HepG2 (cell line): ENCODE results near the gene TAF12. TPM values are rescaled to one million over a fixed set of nuclear protein-coding genes. Genes with fewer than 3 reads are reported as not detected.
A peak's percentile ranks its signal among the peaks of the same experiment; 100 is the strongest.

Experiments used
- ARNT ChIP-seq: fragments of 450-650 bp; IDR thresholded peaks from 2 replicates; pipeline ENCODE4 v1.6.1; 2017
- EP300 ChIP-seq, 3 experiments: sonication (generic) in 1 of 3; formaldehyde crosslinking in 1 of 3; IDR thresholded peaks; 2 replicates each; pipeline versions ENCODE4 v1.5.1 to v1.6.1; 2011 to 2020; ENCODE audit warnings: low read depth in 2 of 3, low read length in 2 of 3, borderline replicate concordance in 1 of 3, improper control_type of control experiment in 1 of 3, mild to moderate bottlenecking in 1 of 3, missing genetic modification reagents in 1 of 3, moderate library complexity in 1 of 3
- GATA4 ChIP-seq: sonication (generic); IDR thresholded peaks from 2 replicates; pipeline ENCODE4 v1.6.1; 2016; ENCODE audit warnings: antibody characterized with exemption, low read depth, borderline replicate concordance
- MBNL3 ChIP-seq: fragments of 250-450 bp; sonication (Bioruptor Pico); conservative IDR thresholded peaks from 2 replicates; pipeline ENCODE4 v1.8.0; 2022; ENCODE audit warnings: mild to moderate bottlenecking, inconsistent platforms
- MXD4 ChIP-seq: IDR thresholded peaks from 2 replicates; pipeline ENCODE4 v1.6.1; 2016; ENCODE audit warnings: mild to moderate bottlenecking, missing biosample characterization, missing genetic modification reagents
- REST ChIP-seq, 2 experiments: IDR thresholded peaks; 2 replicates each; pipeline ENCODE4 v1.6.1; 2011 to 2012; ENCODE audit warnings: low read length in 2 of 2, borderline replicate concordance in 1 of 2, low read depth in 1 of 2, mild to moderate bottlenecking in 1 of 2, moderate library complexity in 1 of 2
- TRAFD1 ChIP-seq: sonication (generic); formaldehyde crosslinking; IDR thresholded peaks from 2 replicates; pipeline ENCODE4 v1.5.1; 2020; ENCODE audit warnings: missing genetic modification reagents, mild to moderate bottlenecking, borderline replicate concordance
- XBP1 ChIP-seq: sonication (generic); formaldehyde crosslinking; IDR thresholded peaks from 2 replicates; pipeline ENCODE4 v1.5.0; 2020; ENCODE audit warnings: missing genetic modification reagents
- ZBED4 ChIP-seq: sonication (generic); formaldehyde crosslinking; IDR thresholded peaks from 2 replicates; pipeline ENCODE4 v1.4.0; 2020; ENCODE audit warnings: missing genetic modification reagents, borderline replicate concordance
- ZBTB33 ChIP-seq: sonication (generic); formaldehyde crosslinking; IDR thresholded peaks from 2 replicates; pipeline ENCODE4 v1.4.0; 2020; ENCODE audit warnings: missing genetic modification reagents
- ZFP90 ChIP-seq: sonication (generic); formaldehyde crosslinking; IDR thresholded peaks from 2 replicates; pipeline ENCODE4 v1.8.0; 2022; ENCODE audit warnings: missing genetic modification reagents, mild to moderate bottlenecking, inconsistent platforms, borderline replicate concordance
- ZNF264 ChIP-seq: sonication (generic); formaldehyde crosslinking; IDR thresholded peaks from 2 replicates; pipeline ENCODE4 v1.4.0; 2020; ENCODE audit warnings: missing genetic modification reagents
- ZNF280D ChIP-seq: sonication (generic); formaldehyde crosslinking; IDR thresholded peaks from 2 replicates; pipeline ENCODE4 v1.5.1; 2020; ENCODE audit warnings: mild to moderate bottlenecking, missing genetic modification reagents
- ZNF331 ChIP-seq: sonication (generic); formaldehyde crosslinking; IDR thresholded peaks from 2 replicates; pipeline ENCODE4 v1.4.0; 2020; ENCODE audit warnings: missing genetic modification reagents
- polyA plus RNA-seq, 8 experiments: library from polyadenylated mRNA; depleted of rRNA in 3 of 8; stranded (reverse) in 7 of 8; unstranded in 1 of 8; fragments of >200 nt; fragmentation: Illumina TruSeq in 4 of 8; extraction: Trizol in 4 of 8; gene quantifications; 2 replicates each; pipeline versions ENCODE4 v1.2.1 to v1.2.3, GENCODE V29; 2011 to 2016; ENCODE audit warnings: low read depth in 4 of 8, missing spikeins in 1 of 8, mixed read lengths in 1 of 8; ENCODE audit not compliant: insufficient read depth in 1 of 8
- total RNA-seq, 5 experiments: library from RNA; depleted of rRNA; stranded (reverse); fragments of >200 nt; fragmentation: Illumina TruSeq; extraction: Trizol; gene quantifications; 2 replicates each; pipeline ENCODE4 v1.2.3, GENCODE V29; 2016; ENCODE audit warnings: low read depth in 1 of 5

TAF12 gene
- total and polyA plus RNA-seq, 2 of the 13 experiments (the other 11 are each of a cell fraction or from before 2014, with no cell fraction given) = 16.3 to 17.1 TPM

GRCh38 chr1:28646040-28646439 lies 3.2 kb upstream of the TAF12 start (continued):
- TF ChIP-seq ZBED4 = no peak
- TF ChIP-seq ZNF264 (CRISPR knock-in tag) = no peak
- TF ChIP-seq MXD4 = no peak
- no peak for TF ChIP-seq XBP1 (CRISPR knock-in tag)
- no peak for TF ChIP-seq ZNF280D (CRISPR knock-in tag)
- TF ChIP-seq ZFP90 (CRISPR knock-in tag) = no peak
- no peak for TF ChIP-seq GATA4
- no peak for TF ChIP-seq REST (IDR thresholded peaks at IDR 0.05; ENCODE audit: borderline replicate concordance in 1 of 2, low read depth in 1 of 2, low read length in 2 of 2)
- TF ChIP-seq ZBTB33 (CRISPR knock-in tag) = 0 out of 2 replicates have a peak, but pooled peaks have one; percentile 17
- TF ChIP-seq ZNF331 = peak; percentile 60; the same call in 1 of the 2 replicates
- TF ChIP-seq EP300 (IDR thresholded peaks at IDR 0.05; ENCODE audit: low read depth in 2 of 2, low read length in 2 of 2) = peak in 1 of 2 experiments; percentile 29; a peak in 1 of 4 replicates
- no peak for TF ChIP-seq EP300 (CRISPR knock-in tag; IDR thresholded peaks at IDR 0.05; ENCODE audit: borderline replicate concordance)
- TF ChIP-seq MBNL3 (CRISPR knock-in tag) = no peak
- TF ChIP-seq ARNT = no peak
- no peak for TF ChIP-seq TRAFD1
